Effector memory CD4-positive, alpha-beta T cell (primary cell): ENCODE measurements around the gene GPRC5D.

Source experiments
- DNase-seq, 3 donors: peaks; one replicate each; pipeline ENCODE4 v3.0.0-alpha.2; 2020
- H3K27ac ChIP-seq: 2 replicates; pipeline ENCODE4 v1.7.0; 2013; ENCODE audit warnings: mild to moderate bottlenecking, low read length, moderate library complexity; ENCODE audit not compliant: insufficient read depth, poor library complexity, severe bottlenecking
- H3K27me3 ChIP-seq: replicated peaks from 2 replicates; pipeline ENCODE4 v1.7.0; 2013; ENCODE audit warnings: mild to moderate bottlenecking, low read length; ENCODE audit not compliant: insufficient read depth, control insufficient read depth, poor library complexity, severe bottlenecking
- H3K36me3 ChIP-seq: 2 replicates; pipeline ENCODE4 v1.7.0; 2013; ENCODE audit warnings: mild to moderate bottlenecking, low read length, moderate library complexity; ENCODE audit not compliant: control insufficient read depth, insufficient read depth
- H3K4me1 ChIP-seq: 2 replicates; pipeline ENCODE4 v1.7.0; 2013; ENCODE audit warnings: low read length, mild to moderate bottlenecking; ENCODE audit not compliant: control insufficient read depth, insufficient read depth, poor library complexity, severe bottlenecking
- H3K4me3 ChIP-seq: 2 replicates; pipeline ENCODE4 v1.7.0; 2013; ENCODE audit warnings: low read length, low read depth, mild to moderate bottlenecking; ENCODE audit not compliant: insufficient read depth, poor library complexity, severe bottlenecking
- H3K9me3 ChIP-seq: 2 replicates; pipeline ENCODE4 v1.7.0; 2013; ENCODE audit warnings: mild to moderate bottlenecking, low read length, moderate library complexity; ENCODE audit not compliant: control insufficient read depth

The GPRC5D gene

GRCh38 chr12:12960639-12961209, 8.8 kb upstream of the GPRC5D start:
- no peak overlapping the region for H3K27ac ChIP-seq
- H3K4me1 ChIP-seq = no peaks in the 10 kb centered on the region
- DNase-seq = no peak
- H3K27me3 ChIP-seq = no peaks in the 10 kb centered on the region
- H3K9me3 ChIP-seq = no peaks in the 10 kb centered on the region
- H3K4me3 ChIP-seq = no peak overlapping the region
- H3K36me3 ChIP-seq = no peaks in the 10 kb centered on the region

- Histone ChIP-seq H3K27ac (no peak overlapping the region), H3K9me3 (no peaks in the 10 kb centered on the region), H3K36me3 (no peaks in the 10 kb centered on the region), H3K4me1 (no peaks in the 10 kb centered on the region), H3K4me3 (no peak overlapping the region), H3K27me3 (no peaks in the 10 kb centered on the region)
- no peak for DNase-seq
These were observed 6.9 kb upstream of the GPRC5D start for GRCh38 chr12:12958886-12959285.

DNA sequence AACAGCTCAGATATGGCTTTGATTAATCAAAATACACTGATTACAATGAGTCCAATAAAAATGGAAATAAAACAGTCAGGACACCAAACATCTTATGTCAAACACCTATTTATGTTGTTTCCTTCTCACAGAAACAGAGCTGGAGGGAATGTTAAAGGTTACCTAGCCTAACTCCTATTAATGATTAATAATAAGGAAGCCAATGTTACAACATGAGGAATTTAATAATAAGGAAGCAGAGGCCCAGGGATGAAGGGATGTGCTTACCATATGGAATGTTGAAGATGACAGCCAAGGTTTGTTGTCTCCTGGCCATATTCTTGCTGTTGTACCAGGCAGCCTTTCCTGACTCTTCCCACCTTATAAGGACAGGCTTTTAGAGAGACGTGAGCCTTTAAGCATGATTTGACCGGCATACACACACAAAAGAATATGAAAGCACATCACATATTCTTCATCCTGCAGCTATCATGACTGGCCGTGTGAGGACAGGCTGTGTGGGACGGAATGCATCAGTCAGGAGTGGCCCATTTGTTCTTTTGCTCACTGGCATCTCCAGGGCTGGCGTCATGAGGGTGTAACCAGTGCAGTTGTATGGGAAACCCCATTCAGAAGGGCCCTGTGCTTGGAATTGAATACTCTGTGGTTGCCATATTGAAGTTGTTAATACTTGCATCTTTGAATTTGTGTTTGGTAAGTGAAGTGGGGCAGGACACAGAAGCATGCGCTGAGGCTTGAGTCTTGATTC, 3.1 kb upstream of the GPRC5D start:
- Histone ChIP-seq H3K27ac (no peak overlapping the region), H3K27me3 (no peaks in the 10 kb centered on the region), H3K4me1 (no peaks in the 10 kb centered on the region), H3K36me3 (no peaks in the 10 kb centered on the region), H3K4me3 (no peak overlapping the region), H3K9me3 (no peaks in the 10 kb centered on the region)
- no peak for DNase-seq

GRCh38 chr12:12954356-12954755, 2.4 kb upstream of the GPRC5D start:
- H3K27me3 ChIP-seq = no peaks in the 10 kb centered on the region
- H3K4me3 ChIP-seq = no peak overlapping the region
- H3K27ac ChIP-seq = no peak overlapping the region
- H3K36me3 ChIP-seq = no peaks in the 10 kb centered on the region
- H3K4me1 ChIP-seq = no peaks in the 10 kb centered on the region
- no peaks in the 10 kb centered on the region for H3K9me3 ChIP-seq
- DNase-seq = no peak

DNA sequence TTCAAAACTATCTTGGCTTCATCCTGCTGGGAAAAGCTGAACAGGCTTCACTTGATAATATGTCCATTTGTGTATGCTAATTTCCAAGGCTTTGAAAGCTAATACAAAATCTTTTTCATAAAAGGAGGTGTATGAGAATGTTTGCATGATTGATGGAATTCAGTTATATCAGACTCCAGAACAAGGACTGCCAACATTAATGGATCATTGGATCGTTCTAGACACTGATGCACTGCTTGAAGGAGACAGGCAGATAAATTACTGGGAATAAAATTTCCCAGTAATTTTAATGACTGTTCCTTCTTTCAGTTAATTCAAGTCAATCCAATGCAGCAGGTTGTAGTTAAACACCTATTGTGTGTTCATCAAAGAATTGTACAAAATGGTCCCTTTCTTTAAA, 466 bp downstream of the GPRC5D start:
- no peaks in the 10 kb centered on the region for H3K36me3 ChIP-seq
- no peaks in the 10 kb centered on the region for H3K9me3 ChIP-seq
- no peak overlapping the region for H3K4me3 ChIP-seq
- H3K27ac ChIP-seq = no peak overlapping the region
- H3K27me3 ChIP-seq = no peaks in the 10 kb centered on the region
- DNase-seq = no peak
- no peaks in the 10 kb centered on the region for H3K4me1 ChIP-seq

DNA sequence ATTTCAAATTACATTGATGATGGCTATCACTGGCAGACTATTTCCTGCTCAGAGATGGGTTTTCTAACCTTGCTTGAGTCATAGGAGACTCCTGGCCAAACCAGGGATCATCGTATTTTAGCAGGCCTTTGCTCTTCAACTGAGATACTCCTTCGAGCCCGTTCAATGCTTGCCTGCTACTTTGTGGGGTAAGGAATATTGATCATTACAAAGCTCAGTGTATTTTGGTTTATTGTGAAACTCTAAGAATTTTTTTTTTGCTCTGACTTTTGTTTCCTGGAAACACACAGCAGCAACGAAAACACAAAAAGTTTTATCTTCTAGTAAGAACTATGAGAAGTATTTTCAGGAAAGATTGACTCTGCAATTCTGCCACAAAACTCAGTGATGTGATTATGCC, 4.1 kb downstream of the GPRC5D start:
- H3K27me3 ChIP-seq = no peaks in the 10 kb centered on the region
- H3K36me3 ChIP-seq = no peaks in the 10 kb centered on the region
- no peak overlapping the region for H3K27ac ChIP-seq
- DNase-seq = no peak
- no peaks in the 10 kb centered on the region for H3K4me1 ChIP-seq
- no peaks in the 10 kb centered on the region for H3K9me3 ChIP-seq
- H3K4me3 ChIP-seq = no peak overlapping the region

DNA sequence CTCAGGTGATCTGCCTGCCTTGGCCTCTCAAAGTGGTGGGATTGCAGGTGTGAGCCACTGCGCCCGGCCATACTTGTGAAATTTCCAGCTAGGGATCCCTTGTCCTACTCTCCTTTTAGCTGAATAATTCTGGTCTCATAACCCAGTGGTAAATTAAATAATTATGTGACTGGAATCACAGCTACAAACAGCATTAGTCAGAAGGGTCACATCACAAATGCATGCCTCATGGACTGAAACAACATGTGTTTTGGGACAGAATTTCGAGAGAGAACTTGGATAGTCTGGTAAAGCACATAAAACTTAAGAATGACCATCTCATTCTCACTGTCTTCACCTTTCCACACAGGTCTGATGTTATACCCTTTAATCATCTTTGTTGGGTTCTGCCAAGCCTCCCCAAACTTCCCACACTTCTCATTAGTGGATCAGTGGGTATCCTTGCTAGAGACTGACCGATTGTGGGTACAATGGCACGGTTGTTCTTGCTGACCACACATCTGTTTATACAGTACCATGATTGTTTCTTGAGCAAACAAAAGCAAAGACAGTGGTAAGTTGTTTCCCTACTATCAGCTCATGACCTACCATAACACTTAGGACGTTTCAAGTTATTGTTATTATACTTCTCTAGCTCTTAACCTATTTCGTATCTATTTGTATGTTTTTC, 5.1 kb downstream of the GPRC5D start:
- no peaks in the 10 kb centered on the region for H3K27me3 ChIP-seq

GRCh38 chr12:12945591-12945990, 6.4 kb downstream of the GPRC5D start:
- Histone ChIP-seq H3K36me3 (no peaks in the 10 kb centered on the region), H3K27me3 (no peaks in the 10 kb centered on the region), H3K27ac (no peak overlapping the region), H3K4me3 (no peak overlapping the region), H3K9me3 (no peaks in the 10 kb centered on the region), H3K4me1 (no peaks in the 10 kb centered on the region)
- DNase-seq = no peak

More for the DNA sequence above, 5.1 kb downstream of the GPRC5D start:
- H3K4me3 ChIP-seq = no peak overlapping the region
- H3K27ac ChIP-seq = no peak overlapping the region
- H3K4me1 ChIP-seq = no peaks in the 10 kb centered on the region
- H3K36me3 ChIP-seq = no peaks in the 10 kb centered on the region
- H3K9me3 ChIP-seq = no peaks in the 10 kb centered on the region
- DNase-seq = no peak

DNA sequence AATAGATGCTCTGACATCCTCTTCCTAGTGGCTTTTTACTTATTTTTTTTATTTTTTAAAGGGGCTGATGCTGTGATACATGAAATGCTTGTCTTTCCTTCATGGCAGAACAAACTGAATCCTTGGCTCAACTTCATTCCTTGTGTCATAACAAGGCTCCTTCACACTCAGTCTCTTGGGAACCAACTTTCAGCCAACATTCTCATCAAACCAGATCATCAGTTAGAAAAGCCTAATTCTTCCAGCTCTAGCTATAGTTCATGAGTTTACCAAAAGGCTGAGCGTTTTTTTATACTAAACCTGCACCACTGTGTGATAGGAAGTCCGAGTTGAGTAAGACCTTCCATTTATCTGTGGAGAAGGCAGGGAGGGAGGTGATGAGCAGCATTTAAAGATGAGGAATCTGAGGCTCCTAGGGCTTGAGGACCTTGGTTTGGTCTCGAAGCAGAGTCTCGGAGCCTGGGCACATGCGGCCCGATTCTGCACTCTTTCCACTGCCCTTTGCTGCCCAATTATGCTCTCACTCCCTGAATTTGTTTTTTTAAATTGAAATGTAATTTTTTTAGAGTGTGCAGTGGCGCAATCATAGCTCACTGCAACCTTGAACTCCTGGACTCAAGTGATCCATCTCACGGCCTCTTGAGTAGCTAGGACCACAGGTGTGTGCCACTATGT, 8.2 kb downstream of the GPRC5D start:
- Histone ChIP-seq H3K27ac (no peak overlapping the region), H3K4me3 (no peak overlapping the region), H3K27me3 (no peaks in the 10 kb centered on the region), H3K36me3 (no peaks in the 10 kb centered on the region), H3K4me1 (no peaks in the 10 kb centered on the region), H3K9me3 (no peaks in the 10 kb centered on the region)
- no peak for DNase-seq
